Right renal cortex interstitium (tissue), 3 donors: ENCODE results near the gene MPV17L2. TPM values are rescaled to one million over a fixed set of nuclear protein-coding genes. Genes with fewer than 3 reads are reported as not detected.

ENCODE experiments used
- DNase-seq, 3 donors: peaks; one replicate each; pipeline ENCODE4 v3.0.0-alpha.2; 2013; ENCODE audit warnings: low read depth in 3 of 3, low spot score in 2 of 3
- polyA plus RNA-seq, 3 donors: library from polyadenylated mRNA; unstranded; fragments of 120-200 nt; gene quantifications; one replicate each; pipeline ENCODE4 v1.2.1, GENCODE V29; 2013; ENCODE audit not compliant: insufficient read length in 3 of 3

The MPV17L2 gene
- polyA plus RNA-seq, 3 donors: 9.0 to 10.4 (median 9.8) TPM

DNA sequence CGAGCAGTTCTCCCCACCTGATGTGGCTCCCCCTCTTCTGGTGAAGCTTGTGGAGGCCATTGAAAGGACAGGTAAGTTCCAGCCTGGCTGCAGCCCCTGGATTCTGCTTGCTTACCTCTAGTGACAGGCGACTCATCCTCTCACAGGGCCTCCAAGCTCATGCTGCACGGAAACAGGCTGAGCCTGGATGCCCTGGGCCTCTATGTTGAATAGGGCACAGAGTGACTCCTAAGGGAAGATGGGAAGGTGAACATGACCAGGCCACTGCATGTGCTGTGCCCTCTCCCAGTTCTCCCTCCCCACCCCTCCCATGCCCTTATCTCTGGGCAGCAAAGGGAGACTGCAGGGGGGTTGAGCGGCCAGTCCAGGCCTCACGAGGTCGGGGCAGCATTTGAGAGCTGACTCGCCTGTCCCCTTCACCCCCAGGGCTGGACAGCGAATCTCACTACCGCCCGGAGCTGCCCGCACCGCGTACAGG lies 32.5 kb upstream of the MPV17L2 start:
- no peak for DNase-seq

DNA sequence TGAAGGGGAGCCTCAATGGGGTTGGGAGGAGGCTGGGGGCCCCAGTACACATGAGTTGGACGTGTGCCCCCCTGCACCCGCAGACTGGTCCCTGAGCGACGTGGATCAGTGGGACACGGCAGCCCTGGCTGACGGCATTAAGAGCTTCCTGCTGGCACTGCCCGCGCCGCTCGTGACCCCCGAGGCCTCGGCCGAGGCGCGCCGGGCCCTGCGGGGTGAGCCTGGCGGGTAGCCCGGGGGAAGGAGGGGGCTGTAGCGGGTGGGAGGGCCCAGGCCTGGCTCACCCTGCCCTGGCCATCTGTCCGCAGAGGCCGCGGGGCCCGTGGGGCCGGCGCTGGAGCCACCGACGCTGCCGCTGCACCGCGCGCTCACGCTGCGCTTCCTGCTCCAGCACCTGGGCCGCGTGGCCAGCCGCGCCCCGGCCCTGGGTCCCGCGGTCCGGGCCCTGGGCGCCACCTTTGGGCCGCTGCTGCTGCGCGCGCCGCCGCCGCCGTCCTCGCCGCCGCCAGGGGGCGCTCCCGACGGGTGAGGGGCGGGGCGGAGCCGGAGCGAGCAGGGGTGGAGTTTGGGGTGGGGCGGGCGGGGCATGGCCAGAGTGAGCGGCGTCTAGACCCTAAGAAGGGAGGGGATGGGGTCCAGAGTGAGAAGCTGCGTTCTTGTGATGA lies 31.9 kb upstream of the MPV17L2 start:
- no peak for DNase-seq

DNA sequence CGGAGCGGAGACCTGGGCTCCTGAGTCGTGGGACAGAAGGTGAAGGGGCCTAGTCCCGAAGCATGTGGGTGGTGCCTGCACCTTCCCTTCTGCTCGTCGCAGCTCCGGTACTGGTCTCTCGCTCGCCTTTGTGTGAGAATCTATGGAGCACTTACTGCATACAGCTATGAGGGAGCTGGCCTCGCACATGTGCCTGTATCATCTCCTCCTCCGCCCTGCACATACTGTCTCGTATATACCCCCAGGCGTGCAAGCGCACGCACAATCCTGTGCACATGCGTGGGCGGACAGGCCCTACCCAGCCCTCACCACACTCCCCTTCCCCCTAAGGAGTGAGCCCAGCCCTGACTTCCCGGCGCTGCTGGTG lies 31.4 kb upstream of the MPV17L2 start:
- no peak for DNase-seq

DNA sequence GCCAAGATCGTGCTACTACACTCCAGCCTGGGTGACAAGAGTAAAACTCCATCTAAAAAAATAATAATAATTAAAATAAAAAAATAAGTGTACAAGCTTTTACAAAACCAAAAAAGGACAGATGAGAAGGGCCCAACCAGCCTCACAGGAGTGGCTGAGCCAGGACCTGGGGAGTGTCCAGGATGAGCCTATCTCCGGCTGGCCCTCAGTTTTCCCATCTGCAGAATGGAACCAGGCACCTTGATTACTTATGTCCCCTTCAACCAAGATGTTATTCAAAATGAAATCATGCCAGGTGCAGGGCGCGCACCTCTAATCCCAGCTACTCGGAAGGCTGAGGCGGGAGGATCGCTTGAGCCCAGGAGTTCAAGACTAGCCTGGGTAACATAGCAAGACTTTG lies 28.9 kb upstream of the MPV17L2 start:
- DNase-seq: no peak

DNA sequence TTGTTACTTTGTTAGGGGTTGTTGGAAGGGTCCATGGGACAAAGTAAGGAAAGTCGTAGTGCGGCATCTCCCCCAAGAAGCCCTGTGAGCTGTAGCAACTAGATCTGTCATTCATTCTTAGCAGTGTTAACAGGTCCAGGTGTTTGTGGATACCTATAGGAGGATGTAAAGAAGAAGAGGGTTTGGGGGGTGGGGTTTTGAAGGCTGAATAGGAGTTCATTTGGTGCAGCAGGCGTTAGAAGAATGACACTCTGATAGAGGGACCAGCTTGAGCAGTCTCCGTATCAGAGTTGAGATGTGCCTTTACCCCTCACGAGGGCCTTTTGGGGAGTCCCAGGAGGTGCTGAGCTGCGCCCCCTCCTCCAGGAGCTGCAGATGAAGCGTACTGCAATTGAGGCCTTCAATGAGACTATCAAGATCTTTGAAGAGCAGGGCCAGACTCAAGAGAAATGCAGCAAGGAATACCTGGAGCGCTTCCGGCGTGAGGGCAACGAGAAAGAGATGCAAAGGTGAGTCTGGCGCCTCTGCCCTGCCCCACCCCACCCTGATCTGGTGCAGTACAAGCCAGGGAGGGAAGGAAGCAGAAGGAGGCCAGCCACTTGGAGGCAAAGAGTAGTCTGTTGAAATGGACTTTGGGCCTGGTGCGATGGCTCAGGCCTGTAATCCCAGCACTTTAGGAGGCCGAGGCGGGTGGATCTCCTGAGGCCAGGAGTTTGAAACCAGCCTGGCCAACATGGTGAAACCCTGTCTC lies 27.0 kb upstream of the MPV17L2 start:
- DNase-seq: no peak

DNA sequence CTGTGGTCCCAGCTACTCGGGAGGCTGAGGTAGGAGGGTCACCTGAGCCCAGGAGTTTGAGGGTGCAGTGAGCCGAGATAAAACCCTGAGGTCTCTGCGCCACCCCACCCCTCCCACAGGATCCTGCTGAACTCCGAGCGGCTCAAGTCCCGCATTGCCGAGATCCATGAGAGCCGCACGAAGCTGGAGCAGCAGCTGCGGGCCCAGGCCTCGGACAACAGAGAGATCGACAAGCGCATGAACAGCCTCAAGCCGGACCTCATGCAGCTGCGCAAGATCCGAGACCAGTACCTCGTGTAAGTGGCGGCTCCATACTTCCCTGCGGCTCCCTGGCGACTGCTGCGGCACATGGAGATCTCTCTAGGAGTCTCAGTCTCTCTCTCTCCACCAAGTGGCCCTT lies 26.0 kb upstream of the MPV17L2 start:
- no peak for DNase-seq

DNA sequence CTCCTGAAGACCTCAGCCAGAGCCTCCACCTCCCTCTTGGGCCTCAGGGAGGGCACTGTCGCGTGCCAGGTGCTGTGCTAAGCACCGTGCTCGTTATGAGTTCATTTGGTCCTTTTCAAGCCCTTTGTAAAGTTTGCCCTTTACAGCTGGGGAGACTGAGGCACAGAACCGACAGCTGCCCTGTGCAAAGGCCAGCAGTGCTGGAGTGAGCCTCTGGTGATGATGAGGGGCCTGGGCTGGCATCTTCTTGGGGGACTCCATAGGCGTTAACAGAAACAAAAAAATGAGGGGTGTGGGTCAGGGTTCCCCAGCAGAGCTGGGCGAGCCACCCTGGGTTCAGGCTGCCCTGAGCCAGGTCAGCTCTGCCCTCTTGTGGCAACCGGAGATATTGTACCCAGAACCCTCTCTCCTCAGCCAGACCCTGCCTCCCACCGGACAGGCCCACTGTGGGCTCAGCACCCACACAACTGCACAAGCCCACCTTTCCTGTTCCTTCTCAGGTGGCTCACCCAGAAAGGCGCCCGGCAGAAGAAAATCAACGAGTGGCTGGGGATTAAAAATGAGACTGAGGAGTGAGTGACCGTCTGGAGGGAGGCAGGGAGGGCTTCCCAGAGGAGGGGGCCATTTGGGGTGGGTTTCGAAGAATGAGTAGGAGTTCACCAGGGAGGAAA lies 24.9 kb upstream of the MPV17L2 start:
- no peak for DNase-seq

DNA sequence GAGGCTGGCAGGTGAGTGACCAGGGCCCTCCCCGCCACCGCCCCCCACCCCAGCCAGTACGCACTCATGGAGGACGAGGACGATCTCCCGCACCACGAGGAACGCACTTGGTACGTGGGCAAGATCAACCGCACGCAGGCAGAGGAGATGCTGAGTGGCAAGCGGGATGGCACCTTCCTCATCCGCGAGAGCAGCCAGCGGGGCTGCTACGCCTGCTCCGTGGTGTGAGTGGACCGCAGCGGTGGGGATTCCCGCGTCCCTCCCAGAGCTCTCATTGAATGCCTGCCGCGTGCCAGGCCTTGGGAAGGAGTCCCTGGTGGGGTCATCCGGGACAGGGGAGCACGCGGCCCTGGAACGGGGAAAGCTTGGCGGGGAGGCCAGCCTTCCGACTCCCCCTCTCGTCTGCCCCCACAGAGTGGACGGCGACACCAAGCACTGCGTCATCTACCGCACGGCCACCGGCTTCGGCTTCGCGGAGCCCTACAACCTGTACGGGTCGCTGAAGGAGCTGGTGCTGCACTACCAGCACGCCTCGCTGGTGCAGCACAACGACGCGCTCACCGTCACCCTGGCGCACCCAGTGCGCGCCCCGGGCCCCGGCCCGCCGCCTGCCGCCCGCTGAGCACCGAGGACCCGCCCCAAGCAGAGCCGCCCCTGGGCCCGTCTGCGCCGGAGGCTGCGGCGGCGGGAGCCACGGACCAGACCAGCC lies 24.2 kb upstream of the MPV17L2 start:
- no peak for DNase-seq

DNA sequence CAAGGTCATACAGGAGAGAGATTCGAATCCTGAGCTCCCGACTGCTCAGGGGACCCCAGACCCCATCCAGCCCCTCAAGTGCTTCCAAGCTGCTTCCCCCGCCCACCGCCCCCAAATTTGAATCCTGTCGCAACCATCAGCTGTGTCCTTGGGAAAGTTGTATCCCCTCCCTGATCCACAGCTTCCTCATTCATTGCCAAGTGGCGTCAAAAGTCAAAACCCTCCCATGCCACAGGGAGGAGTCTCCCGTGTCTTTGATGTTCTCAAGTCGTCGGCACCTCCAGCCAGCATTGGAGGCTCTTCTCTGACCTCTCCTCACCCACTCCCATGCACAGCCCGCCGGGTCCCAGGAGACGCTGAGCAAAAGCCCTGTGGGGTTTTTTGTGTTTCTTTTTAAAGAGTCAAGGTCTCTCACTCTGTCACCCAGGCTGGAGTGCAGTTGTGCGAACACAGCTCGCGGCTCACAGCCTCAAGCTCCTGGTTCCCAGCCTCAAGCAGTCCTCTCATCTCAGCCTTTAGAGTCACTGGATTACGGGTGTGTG lies 22.2 kb upstream of the MPV17L2 start:
- no peak for DNase-seq

DNA sequence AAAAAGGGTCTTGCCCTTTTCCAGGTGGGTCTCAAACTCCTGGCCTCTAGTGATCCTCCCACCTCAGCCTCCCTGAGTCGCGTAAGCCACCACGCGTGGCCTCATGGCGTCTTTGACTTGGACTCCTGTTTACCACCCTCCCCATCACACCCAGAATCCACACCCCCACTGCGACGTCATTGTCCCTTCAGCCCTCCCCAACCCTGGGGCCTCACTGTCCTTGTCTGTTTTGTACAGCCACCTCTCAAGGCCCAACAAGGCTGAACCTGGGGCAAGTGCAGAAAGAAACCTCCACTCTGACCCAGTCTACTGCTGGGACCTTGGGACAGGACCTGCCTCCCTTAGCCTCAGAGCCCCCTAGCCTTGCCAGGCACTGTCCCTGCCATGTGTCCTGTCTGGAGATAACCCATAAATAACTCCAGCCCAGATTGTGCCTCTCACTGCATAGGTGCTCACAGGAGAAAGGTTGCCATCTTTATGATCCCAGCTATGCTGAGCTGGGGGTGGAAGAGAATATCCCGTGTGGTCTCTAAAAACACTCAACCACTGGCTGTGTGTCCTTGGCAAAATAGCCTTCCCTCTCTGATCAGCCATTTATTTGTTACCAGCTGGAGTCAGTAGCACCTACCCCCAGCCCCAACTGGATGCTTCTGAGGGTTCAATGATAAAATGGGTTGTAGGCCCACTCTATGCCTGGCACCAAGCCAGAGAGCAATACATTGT lies 21.3 kb upstream of the MPV17L2 start:
- DNase-seq: no peak

DNA sequence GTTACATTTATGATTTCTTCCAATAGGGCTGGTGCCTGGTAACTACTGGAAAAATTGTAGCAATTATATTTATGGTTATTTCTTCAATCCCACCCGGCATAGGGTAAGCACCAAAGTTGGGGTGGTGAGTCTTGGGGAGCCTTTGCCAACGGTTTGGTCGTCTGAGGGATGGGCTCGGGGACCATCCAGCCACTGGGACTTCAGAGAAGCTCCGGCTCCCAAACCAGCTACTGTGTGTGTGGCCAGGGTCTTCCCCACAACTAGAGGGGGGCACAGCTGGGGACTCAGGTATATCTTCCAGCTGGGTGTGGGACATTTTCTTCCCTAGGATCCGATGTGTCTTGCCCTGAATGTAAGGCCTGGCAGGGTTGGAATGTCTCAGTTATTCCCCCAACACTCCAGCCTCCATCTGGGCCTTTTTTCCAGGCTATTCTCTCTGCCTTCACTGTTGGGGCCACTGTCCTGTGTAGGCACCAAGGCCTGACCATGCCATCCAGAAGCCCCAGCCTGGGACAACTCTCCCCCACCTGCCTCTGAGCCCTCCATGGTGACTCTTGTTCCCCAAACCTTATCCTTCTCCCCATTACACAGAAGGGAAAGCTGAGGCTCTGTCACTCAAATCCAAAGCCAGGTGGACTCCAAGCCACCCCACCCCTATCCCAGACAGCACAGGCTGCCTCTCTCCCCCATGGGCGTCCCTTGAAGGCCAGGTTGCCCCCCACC lies 20.5 kb upstream of the MPV17L2 start:
- DNase-seq: no peak

DNA sequence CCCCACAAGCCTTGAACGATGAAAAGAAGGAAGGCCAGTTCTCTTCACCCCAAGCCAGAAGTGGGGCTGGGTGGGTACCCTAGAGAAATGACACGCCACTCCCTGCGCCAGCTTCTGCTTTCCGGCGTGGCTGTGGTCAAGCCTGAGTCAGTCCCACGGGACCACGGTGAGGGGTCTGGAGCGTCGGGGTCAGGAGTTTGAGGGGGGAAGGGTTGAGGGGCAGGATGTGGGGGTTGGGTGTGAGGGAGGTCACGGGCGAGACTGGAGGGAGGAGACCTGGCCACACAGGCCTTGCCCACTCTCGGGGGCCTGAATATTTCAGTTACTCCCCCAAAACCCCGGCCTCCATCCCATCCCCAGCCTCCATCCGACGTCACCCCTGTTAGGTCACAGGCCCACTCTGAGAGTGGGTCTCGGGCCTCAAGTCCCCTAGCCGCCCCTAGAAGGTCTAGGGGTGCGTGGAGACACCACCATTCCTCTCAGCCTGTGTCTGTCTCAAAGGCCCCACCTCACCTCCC lies 19.9 kb upstream of the MPV17L2 start:
- DNase-seq: no peak

DNA sequence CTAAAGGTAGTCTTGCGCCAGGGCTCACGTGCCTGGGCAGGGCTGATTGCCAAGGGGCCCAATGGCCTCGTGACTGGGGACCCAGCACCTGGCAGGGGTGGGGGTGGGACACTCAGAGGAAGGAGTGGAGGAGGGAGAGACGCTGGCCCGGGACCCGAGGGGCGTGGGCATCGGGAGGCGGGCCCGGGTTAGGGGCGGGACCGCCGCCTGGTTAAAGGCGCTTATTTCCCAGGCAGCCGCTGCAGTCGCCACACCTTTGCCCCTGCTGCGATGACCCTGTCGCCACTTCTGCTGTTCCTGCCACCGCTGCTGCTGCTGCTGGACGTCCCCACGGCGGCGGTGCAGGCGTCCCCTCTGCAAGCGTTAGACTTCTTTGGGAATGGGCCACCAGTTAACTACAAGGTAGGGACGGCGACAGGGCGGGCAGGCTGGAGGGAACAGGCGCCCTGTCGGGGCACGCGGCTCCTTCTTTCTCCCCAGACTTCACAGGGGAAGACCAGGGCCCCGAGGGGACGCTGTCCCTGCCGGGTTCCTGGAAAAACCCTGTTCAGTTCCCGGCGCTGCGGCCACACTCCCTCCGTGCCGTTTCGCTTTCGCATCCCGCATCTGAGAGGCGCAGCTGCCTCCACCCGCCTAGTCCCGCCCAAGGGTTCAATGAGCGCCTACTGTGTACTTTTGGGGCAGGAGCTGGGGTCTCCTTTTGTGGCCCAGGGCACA lies 19.3 kb upstream of the MPV17L2 start, which contains the start of gene IFI30:
Gene IFI30 (plus strand): TSS at position 242 of the 717 bp plus-strand sequence. CDS start 29 bp downstream, at position 271.
- DNase-seq: no peak

DNA sequence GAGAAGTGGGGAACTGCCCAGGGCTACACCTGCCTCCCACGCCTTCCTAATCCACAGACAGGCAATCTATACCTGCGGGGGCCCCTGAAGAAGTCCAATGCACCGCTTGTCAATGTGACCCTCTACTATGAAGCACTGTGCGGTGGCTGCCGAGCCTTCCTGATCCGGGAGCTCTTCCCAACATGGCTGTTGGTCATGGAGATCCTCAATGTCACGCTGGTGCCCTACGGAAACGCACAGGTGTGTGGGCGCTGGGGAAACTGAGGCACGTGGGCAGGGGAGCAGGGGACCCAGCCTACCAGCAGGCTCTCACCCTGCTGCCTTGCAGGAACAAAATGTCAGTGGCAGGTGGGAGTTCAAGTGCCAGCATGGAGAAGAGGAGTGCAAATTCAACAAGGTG lies 18.0 kb upstream of the MPV17L2 start:
- DNase-seq: no peak

DNA sequence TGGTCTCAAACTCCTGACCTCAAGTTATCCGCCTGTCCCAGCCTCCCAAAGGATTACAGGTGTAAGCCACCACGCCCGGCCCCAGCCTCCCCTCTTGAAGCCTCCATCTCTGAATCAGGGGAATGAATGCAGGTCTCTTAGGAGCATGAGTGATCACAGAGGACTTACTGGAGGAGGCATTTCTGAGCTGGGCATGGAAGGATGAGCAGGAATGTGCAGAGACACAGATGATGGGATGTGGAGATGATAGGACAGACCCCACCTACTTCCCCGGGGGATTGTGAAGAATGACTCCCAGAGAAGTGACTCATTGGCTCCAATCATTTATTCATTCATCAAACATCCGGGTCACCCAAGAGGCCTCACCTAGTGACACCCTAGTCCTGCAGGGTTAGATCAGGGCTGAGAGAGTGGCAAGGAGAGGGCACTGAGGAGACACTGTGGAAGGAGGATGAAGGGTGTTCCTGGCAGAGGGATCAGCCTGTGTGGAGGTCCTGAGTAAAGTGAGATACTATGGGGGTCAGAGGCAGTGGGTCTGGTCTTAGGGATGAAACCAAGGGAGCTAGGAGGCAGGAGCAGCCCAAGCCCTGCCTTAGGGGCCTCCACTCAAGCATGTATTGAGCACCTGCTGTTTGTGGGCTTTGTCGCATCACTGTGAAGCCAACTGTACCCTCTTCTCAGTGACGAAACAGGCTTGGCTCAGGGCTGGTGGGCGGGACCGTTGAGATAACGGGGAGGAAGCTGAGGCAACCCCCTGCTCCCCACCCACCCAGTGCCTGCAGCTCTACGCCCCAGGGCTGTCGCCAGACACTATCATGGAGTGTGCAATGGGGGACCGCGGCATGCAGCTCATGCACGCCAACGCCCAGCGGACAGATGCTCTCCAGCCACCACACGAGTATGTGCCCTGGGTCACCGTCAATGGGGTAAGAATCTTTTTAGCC lies 16.4 kb upstream of the MPV17L2 start:
- no peak for DNase-seq

DNA sequence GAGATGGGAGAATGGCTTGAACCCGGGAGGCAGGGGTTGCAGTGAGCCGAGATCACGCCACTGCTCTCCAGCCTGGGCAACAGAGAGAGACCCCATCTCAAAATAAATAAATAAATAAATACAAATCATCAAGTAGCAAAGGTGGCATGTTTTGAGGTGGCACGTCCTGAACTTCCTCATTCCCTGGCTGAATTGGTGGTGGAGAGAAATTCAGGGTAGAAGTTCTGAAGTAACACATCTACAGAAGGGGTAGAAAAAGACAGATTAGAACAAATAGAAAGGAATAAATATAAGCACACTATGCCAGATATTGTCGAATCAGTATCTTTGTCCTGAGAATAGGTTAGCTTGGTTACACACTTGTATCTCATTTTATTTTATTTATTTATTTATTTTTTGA lies 13.1 kb upstream of the MPV17L2 start:
- DNase-seq: no peak

DNA sequence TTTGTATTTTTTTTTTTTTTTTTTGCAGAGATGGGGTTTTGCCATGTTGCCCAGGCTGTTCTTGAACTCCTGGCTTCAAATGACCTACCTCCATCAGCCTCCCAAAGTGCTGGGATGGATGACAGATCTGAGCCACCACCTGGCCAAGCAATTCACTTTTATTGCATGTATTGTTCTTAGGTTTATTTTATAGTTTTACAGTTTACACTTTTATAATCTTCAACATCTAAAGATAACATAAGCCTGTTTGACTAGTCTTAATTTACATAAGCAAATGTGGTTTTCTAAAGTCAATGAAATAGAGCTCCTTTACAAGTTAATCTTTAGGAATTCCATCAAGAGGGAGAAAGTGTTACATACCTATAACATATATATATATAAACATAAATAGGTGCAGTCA lies 9.5 kb upstream of the MPV17L2 start:
- no peak for DNase-seq

DNA sequence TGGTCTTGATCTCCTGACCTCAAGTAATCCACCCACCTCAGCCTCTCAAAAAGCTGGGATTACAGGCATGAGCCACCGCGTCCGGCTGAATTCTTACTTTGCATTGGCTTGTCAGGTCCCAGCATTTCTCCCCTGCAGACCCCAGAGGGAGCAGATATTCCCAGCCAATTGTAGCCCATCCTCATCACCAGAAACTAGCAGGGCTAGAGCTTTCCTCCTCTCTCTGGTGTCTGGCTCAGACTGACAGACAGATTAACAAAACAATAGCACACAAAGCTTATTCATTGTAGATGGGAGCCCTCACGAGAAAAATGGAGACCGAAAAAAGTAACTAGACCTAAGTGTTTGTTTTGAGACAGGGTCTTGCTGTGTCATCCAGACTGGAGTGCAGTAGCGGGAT lies 7.5 kb upstream of the MPV17L2 start:
- DNase-seq: no peak
